Fibroblast of mammary gland (primary cell): ENCODE results near the gene SMIM35.

Source experiments
- DNase-seq: peaks from one replicate; pipeline ENCODE4 v3.0.0-alpha.2; 2010; ENCODE audit warnings: low read depth
- H3K4me3 ChIP-seq: 2 replicates; pipeline ENCODE4 v1.5.1; 2011; ENCODE audit warnings: low read depth, mild to moderate bottlenecking, low read length, moderate library complexity; ENCODE audit not compliant: control insufficient read depth
- CTCF ChIP-seq: conservative IDR thresholded peaks from 2 replicates; pipeline ENCODE4 v1.5.1; 2011; ENCODE audit warnings: low read depth, low read length, inconsistent platforms; ENCODE audit not compliant: control insufficient read depth, insufficient read depth

Gene SMIM35

GRCh38 chr11:117985953-117986887 lies 100.5 kb downstream of the SMIM35 start, which contains the start of gene IL10RA:
Gene IL10RA (plus strand): TSS chr11:117986394. CDS start chr11:117986468, 74 bp downstream.
- H3K4me3 ChIP-seq = peak within 1 kb of the TSS; percentile 28
- peak; percentile 43 for DNase-seq
- no peak for TF ChIP-seq CTCF

- TF ChIP-seq CTCF = no peak
- no peak overlapping the region for H3K4me3 ChIP-seq
- peak; percentile 21 for DNase-seq
These were observed 102.3 kb downstream of the SMIM35 start for GRCh38 chr11:117984476-117984875.

GRCh38 chr11:117983163-117983475 lies 103.6 kb downstream of the SMIM35 start:
- no peak for TF ChIP-seq CTCF
- no peak for DNase-seq
- H3K4me3 ChIP-seq = no peak overlapping the region

GRCh38 chr11:117980720-117981119 lies 106.0 kb downstream of the SMIM35 start:
- no peak for TF ChIP-seq CTCF
- no peak for DNase-seq
- H3K4me3 ChIP-seq = no peak overlapping the region

GRCh38 chr11:117980280-117980679 lies 106.5 kb downstream of the SMIM35 start:
- no peak for TF ChIP-seq CTCF
- DNase-seq = no peak
- no peak overlapping the region for H3K4me3 ChIP-seq

- TF ChIP-seq CTCF = no peak
- no peak for DNase-seq
- no peak overlapping the region for H3K4me3 ChIP-seq
These were observed 107.1 kb downstream of the SMIM35 start for GRCh38 chr11:117979481-117980211.
